HFF-Myc (cell line): ENCODE measurements around the gene ZBP1.

Source experiments
- DNase-seq: peaks from one replicate; pipeline ENCODE4 v3.0.0-alpha.2; 2011; ENCODE audit warnings: low read depth; ENCODE audit errors: extremely low read depth
- H3K4me3 ChIP-seq: replicated peaks from 2 replicates; pipeline ENCODE4 v1.5.1; 2011; ENCODE audit warnings: low read depth, mild to moderate bottlenecking, control low read depth, low read length
- TF ChIP-seq, protein P1 (sequence below): IDR thresholded peaks from 2 replicates; pipeline ENCODE4 v1.5.1; 2012; ENCODE audit warnings: mild to moderate bottlenecking, low read depth, low read length, control low read depth; ENCODE audit errors: missing control alignments

Gene ZBP1

DNA sequence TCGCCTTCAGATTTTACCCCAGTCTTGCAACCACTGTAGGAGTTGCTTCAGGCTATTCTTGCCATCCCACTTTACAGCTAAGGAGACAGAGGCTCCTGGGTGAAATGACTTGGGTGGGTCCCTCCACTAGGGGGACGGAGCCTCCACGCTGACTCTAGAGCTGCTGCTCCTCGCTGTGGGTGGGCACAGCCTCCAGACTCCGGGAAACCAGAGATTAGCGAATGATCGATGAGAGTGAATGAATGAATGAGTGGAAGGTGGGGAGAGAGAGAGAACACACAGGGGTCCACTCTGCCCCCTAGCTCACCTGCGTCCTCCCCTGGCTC lies 10.4 kb downstream of the ZBP1 start:
- H3K4me3 ChIP-seq: no peak overlapping the region
- DNase-seq: no peak

DNA sequence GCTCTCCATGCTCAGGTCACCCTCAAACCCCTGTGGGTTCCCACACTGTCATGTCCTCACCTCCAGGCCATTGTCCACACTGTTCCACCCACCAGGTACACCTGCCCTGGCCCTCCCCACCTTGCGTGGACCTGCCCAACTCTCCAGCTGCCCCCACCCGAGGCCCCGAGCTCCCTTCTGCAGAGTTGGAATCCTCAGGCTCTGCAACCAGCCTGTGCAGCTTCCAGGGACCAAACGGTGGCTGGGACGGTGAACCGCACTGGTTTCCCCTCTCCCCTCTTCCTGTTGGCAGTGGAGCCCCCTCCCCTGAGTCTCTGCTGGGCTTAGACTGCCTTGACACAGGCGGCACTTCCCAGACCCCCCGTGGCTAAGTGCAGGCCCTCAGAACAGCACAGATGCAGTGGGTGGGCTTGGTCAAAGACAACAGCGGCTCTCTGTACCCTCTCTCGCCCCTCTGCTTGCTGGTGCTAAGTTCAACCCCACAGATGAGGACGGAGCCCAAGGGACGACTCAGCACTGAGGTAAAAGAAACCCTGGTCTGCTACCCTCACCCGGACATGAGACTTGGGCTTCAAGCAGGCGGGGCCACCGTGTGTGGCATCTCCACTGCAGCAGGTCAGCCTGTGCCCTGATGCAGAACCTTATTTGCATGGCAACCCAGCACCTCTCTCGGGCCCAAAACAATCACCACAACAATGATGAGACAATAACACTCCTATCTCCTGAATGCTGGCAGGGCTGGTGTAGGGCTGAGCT lies 11.0 kb downstream of the ZBP1 start:
- no peak overlapping the region for H3K4me3 ChIP-seq
- TF ChIP-seq, protein P1, sequence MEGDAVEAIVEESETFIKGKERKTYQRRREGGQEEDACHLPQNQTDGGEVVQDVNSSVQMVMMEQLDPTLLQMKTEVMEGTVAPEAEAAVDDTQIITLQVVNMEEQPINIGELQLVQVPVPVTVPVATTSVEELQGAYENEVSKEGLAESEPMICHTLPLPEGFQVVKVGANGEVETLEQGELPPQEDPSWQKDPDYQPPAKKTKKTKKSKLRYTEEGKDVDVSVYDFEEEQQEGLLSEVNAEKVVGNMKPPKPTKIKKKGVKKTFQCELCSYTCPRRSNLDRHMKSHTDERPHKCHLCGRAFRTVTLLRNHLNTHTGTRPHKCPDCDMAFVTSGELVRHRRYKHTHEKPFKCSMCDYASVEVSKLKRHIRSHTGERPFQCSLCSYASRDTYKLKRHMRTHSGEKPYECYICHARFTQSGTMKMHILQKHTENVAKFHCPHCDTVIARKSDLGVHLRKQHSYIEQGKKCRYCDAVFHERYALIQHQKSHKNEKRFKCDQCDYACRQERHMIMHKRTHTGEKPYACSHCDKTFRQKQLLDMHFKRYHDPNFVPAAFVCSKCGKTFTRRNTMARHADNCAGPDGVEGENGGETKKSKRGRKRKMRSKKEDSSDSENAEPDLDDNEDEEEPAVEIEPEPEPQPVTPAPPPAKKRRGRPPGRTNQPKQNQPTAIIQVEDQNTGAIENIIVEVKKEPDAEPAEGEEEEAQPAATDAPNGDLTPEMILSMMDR: no peak
- no peak for DNase-seq

More for the DNA sequence above, 10.4 kb downstream of the ZBP1 start:
- TF ChIP-seq, protein P1: peak; percentile 19

DNA sequence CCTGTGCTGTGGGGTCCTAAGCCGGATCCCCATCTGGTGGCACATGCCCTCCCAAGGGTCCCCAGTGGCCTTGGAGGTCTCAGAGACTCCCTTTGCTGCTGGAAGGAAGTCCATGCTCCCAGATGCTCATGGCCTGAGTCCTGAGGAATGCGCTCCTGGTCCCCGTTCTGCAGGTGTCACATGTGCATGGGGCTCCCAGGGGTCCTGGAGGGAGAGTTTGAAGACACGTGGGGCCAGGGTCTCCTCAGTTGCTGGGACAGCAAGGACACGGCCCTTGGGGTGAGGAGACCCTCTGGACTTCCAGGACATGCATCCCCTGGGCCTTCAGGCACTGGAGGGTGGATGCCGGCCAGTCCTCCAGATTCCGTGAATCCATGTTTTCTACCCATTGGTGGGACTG lies 11.7 kb downstream of the ZBP1 start:
- no peak for DNase-seq
- TF ChIP-seq, protein P1: no peak
- H3K4me3 ChIP-seq: no peak overlapping the region

DNA sequence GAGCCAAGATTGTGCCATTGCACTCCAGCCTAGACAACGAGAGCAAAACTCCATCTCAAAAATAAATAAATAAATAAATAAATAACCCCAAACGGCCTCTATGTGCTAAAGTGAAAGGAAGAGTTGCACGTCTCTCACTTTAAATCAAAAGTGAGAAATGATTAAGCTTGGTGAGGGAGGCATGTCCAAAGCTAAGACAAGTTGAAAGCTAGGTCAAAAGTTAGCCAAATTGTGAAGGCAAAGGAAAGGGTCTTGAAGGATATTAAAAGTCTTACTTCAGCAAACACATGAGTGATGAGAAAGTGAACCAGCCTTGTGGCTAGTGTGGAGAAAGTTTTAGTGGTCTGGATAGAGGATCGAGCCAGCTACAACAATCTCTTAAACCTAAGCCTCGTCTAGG lies 14.3 kb downstream of the ZBP1 start:
- TF ChIP-seq, protein P1: no peak
- no peak overlapping the region for H3K4me3 ChIP-seq
- no peak for DNase-seq

GRCh38 chr20:57605045-57605444 lies 15.2 kb downstream of the ZBP1 start:
- DNase-seq: no peak
- no peak overlapping the region for H3K4me3 ChIP-seq
- TF ChIP-seq, protein P1: no peak

- no peak overlapping the region for H3K4me3 ChIP-seq
- TF ChIP-seq, protein P1: no peak
- no peak for DNase-seq
Measured at GRCh38 chr20:57603120-57603519, 17.1 kb downstream of the ZBP1 start.

DNA sequence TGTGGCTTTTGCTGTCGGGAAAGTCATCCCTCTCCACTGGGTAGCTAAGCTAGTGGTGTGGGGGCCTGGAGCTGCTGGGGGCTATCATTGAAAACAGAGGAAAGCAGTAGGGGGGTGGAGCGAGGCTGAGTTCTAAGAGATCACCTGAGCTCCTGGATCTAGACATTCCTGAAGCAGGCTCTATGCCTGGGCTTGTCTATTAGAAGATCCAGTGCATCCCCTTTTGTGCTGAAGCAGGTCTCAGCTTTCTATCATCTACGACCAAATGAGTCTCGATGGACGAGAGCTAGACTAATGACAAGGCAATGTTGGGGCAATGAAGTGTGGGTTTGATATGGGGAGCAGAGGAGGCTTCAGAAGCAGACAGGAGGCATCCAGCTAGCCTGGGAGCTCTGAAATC lies 18.5 kb downstream of the ZBP1 start:
- no peak for DNase-seq
- no peak overlapping the region for H3K4me3 ChIP-seq
- TF ChIP-seq, protein P1: no peak
